Measurements from ENCODE around the gene ISYNA1.

ISYNA1 gene

GRCh38 chr19:18385359-18385674, 52.6 kb downstream of the ISYNA1 start:
- Histone ChIP-seq H3K9me3 (ENCODE audit: control insufficient read depth in 2 of 2, low read length in 2 of 2) (no peaks in the 10 kb centered on the region), H3K27me3 (ENCODE audit: control insufficient read depth in 2 of 2, insufficient read depth in 2 of 2, low read length in 2 of 2) (no peaks in the 10 kb centered on the region), H3K4me1 (ENCODE audit: control insufficient read depth in 2 of 2, insufficient read depth in 2 of 2, low read length in 2 of 2) (peaks cover 20 to 26% of the 10 kb centered on the region in 2 donors), H3K36me3 (ENCODE audit: control insufficient read depth in 2 of 2, insufficient read depth in 2 of 2, low read length in 2 of 2) (peaks cover 3 to 5% of the 10 kb centered on the region in 2 donors), H3K9ac (ENCODE audit: low read depth in 1 of 2, low read length in 2 of 2) (no peak overlapping the region), H3K27ac (ENCODE audit: low read depth in 2 of 2, low read length in 2 of 2) (peak overlapping the region; percentile 71 to 94), H3K4me3 (ENCODE audit: low read length in 2 of 2) (no peak overlapping the region)

GRCh38 chr19:18384775-18385174, 53.2 kb downstream of the ISYNA1 start:
- peaks cover 3% of the 10 kb centered on the region in 2 donors for H3K36me3 ChIP-seq (ENCODE audit: control insufficient read depth in 2 of 2, insufficient read depth in 2 of 2, low read length in 2 of 2)
- no peaks in the 10 kb centered on the region for H3K9me3 ChIP-seq (ENCODE audit: control insufficient read depth in 2 of 2, low read length in 2 of 2)
- no peak overlapping the region for H3K9ac ChIP-seq (ENCODE audit: low read depth in 1 of 2, low read length in 2 of 2)
- no peak overlapping the region for H3K27ac ChIP-seq (ENCODE audit: low read depth in 2 of 2, low read length in 2 of 2)
- no peak overlapping the region for H3K4me3 ChIP-seq (ENCODE audit: low read length in 2 of 2)
- no peaks in the 10 kb centered on the region for H3K27me3 ChIP-seq (ENCODE audit: control insufficient read depth in 2 of 2, insufficient read depth in 2 of 2, low read length in 2 of 2)
- H3K4me1 ChIP-seq (ENCODE audit: control insufficient read depth in 2 of 2, insufficient read depth in 2 of 2, low read length in 2 of 2), result peaks cover 22 to 29% of the 10 kb centered on the region in 2 donors
